Duodenal mucosa (tissue), 2 donors: ENCODE results near the gene CCDC136.

Experiments
- H3K27ac ChIP-seq: one replicate; pipeline ENCODE4 v1.7.0; 2013; ENCODE audit warnings: low read depth, low read length
- H3K27me3 ChIP-seq, 2 donors: one replicate each; pipeline ENCODE4 v1.7.0; 2013; ENCODE audit warnings: low read length in 2 of 2, control low read depth in 1 of 2; ENCODE audit not compliant: insufficient read depth in 2 of 2, control insufficient read depth in 1 of 2
- H3K36me3 ChIP-seq, 2 donors: one replicate each; pipeline ENCODE4 v1.7.0; 2013; ENCODE audit warnings: low read length in 2 of 2, control low read depth in 1 of 2; ENCODE audit not compliant: insufficient read depth in 2 of 2, control insufficient read depth in 1 of 2
- H3K4me1 ChIP-seq, 2 donors: one replicate each; pipeline ENCODE4 v1.7.0; 2013; ENCODE audit warnings: low read length in 2 of 2, control low read depth in 1 of 2; ENCODE audit not compliant: insufficient read depth in 2 of 2, control insufficient read depth in 1 of 2
- H3K4me3 ChIP-seq, 2 donors: one replicate each; pipeline ENCODE4 v1.7.0; 2013; ENCODE audit warnings: low read length in 2 of 2, low read depth in 1 of 2
- H3K9ac ChIP-seq, 2 donors: one replicate each; pipeline ENCODE4 v1.7.0; 2013; ENCODE audit warnings: low read length in 2 of 2, low read depth in 1 of 2
- H3K9me3 ChIP-seq, 2 donors: one replicate each; pipeline ENCODE4 v1.7.0; 2013; ENCODE audit warnings: low read length in 2 of 2, control low read depth in 1 of 2; ENCODE audit not compliant: control insufficient read depth in 1 of 2

CCDC136 gene

DNA sequence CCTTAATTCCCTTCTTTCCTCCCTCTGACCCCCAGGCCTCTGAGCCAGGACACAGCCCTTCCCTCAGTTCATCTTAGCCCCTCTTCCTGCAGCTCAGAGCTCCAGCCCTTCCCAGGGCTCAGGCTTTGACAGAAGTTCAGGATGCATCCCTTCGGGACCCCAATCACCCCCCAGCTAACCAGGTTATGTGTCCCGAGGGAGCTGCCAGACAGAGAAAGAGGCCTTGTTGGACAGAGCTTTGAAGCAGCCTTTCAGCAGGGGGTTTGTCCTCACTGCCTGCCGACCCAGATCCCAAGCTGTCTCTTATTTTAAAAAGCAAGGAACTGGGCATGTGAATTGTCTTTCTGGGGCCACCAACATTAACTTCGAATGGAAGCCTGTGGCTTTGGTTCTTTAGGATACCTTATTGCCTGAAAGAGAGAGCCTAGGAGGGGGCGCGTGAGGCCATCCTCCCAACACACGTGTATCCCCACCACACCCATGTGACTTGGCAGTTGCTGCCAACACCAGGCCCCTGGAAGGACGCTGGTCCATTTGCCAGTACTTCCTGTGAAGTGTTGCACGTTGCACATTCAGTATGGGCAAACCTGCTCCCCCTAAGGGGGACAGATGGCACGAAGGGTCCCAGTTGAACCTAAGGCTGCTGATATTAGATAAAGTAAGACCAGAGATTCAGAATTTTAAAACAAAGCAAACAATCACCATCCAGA is 858 bp downstream of the CCDC136 start:
- Histone ChIP-seq H3K9ac (no peak overlapping the region), H3K27me3 (peaks cover 0 to 5% of the 10 kb centered on the region in 2 donors), H3K9me3 (no peaks in the 10 kb centered on the region), H3K4me3 (no peak overlapping the region), H3K36me3 (no peaks in the 10 kb centered on the region), H3K27ac (no peak overlapping the region), H3K4me1 (peaks cover 7 to 10% of the 10 kb centered on the region in 2 donors)

DNA sequence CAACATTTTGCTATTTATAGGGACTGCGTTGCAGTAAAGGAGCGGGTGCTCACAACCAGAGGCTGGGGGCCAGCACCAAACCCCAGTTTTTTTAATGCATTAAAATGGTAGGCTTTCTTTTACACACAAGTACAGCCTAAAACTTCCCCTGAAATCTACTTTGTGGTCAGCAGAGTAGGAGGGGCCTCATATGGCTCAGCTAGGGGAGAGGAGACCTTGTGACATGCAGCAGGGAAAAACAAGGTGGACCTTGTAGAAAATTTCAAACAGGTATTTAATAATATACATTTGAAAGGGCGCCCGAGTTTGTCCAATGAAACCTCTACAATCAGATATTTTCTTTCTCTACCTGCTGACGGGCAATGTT is 1.4 kb downstream of the CCDC136 start:
- Histone ChIP-seq H3K27ac (no peak overlapping the region), H3K4me3 (no peak overlapping the region), H3K36me3 (no peaks in the 10 kb centered on the region), H3K27me3 (peaks cover 0 to 5% of the 10 kb centered on the region in 2 donors), H3K9ac (no peak overlapping the region), H3K4me1 (peaks cover 7 to 10% of the 10 kb centered on the region in 2 donors), H3K9me3 (no peaks in the 10 kb centered on the region)

DNA sequence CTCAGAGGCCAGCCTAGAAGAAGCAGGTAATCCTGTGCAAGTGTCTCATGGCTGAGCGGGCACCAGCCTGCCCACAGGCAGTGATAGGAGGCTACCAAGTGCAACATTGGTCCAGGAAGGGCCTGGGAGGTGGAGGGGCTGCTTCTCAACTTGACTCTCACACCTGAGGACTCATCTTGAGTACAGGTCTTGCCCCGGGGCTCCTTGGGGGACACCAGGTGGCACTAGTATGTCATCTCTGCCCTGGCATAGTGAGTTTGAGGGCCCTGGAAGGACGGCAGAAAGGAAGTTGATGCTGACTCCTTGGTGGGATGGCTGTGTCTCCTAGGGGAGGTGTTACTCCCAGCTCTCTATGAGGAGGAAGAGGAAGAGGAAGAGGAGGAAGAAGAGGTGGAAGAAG is 2.3 kb downstream of the CCDC136 start:
- Histone ChIP-seq H3K9me3 (no peaks in the 10 kb centered on the region), H3K4me1 (peaks cover 7 to 10% of the 10 kb centered on the region in 2 donors), H3K27me3 (peaks cover 0 to 5% of the 10 kb centered on the region in 2 donors), H3K27ac (no peak overlapping the region), H3K4me3 (no peak overlapping the region), H3K36me3 (no peaks in the 10 kb centered on the region), H3K9ac (no peak overlapping the region)

DNA sequence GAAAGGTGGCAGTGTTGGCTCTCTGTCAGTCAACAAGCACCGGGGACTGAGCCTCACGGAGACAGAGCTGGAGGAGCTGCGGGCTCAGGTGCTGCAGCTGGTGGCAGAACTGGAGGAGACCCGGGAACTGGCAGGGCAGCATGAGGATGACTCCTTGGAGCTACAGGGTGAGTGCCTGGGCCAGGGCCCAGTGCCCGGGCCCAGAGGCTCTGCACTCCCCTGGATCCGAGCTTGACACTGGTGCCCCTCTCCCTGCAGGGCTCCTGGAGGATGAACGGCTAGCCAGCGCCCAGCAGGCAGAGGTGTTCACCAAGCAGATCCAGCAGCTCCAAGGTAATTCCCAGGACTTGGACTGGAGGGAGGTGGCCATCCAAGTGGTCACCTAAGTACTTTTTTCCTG is 2.7 kb downstream of the CCDC136 start:
- H3K27ac ChIP-seq: no peak overlapping the region
- peaks cover 7 to 10% of the 10 kb centered on the region in 2 donors for H3K4me1 ChIP-seq
- H3K36me3 ChIP-seq: no peaks in the 10 kb centered on the region
- H3K27me3 ChIP-seq: peaks cover 0 to 5% of the 10 kb centered on the region in 2 donors
- H3K9me3 ChIP-seq: no peaks in the 10 kb centered on the region
- H3K9ac ChIP-seq: no peak overlapping the region
- no peak overlapping the region for H3K4me3 ChIP-seq

DNA sequence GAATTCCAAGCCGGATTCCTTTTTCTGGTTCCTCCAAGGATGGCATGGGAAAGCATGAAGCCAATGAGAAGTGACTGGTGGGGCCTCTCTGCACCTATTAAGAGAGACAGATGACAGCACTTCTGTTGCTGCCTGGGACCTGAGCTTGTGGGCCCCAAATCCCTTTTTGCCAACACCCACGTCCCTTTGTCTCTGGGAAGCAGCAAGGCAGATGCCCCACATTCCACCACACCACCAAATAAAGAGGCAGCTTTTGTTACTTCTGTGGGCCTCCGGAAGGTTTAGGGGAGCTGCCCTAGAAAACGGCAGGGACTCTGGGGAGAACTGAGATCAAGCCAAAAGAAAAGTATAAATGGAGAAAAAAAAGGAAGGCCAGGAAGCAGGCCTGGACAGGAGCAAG is 3.4 kb downstream of the CCDC136 start:
- Histone ChIP-seq H3K36me3 (no peaks in the 10 kb centered on the region), H3K4me1 (peaks cover 7 to 10% of the 10 kb centered on the region in 2 donors), H3K27ac (no peak overlapping the region), H3K4me3 (no peak overlapping the region), H3K9ac (no peak overlapping the region), H3K27me3 (peaks cover 0 to 5% of the 10 kb centered on the region in 2 donors), H3K9me3 (no peaks in the 10 kb centered on the region)

DNA sequence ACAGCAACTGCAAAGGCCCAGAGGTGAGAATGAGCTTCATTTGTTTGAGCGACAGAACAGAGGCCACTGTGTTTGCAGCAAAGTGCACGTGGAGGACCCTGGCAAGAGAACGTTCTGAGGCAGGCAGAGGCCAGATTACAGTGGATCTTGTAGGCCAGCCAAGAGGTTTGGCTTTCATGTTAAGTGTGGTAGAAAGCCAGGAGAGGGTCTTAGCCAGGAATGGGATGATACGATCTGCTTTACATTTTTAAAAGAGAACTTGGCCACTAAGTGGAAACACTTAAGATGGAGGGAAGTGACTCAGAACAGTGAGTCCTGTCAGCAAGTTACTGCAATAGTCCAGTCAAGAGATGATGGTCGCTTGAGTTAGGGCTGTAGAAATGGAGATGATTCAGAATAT is 4.6 kb downstream of the CCDC136 start:
- Histone ChIP-seq H3K4me1 (peaks cover 6 to 11% of the 10 kb centered on the region in 2 donors), H3K9me3 (no peaks in the 10 kb centered on the region), H3K36me3 (no peaks in the 10 kb centered on the region), H3K4me3 (no peak overlapping the region), H3K27me3 (peaks cover 0 to 5% of the 10 kb centered on the region in 2 donors), H3K9ac (no peak overlapping the region), H3K27ac (no peak overlapping the region)

DNA sequence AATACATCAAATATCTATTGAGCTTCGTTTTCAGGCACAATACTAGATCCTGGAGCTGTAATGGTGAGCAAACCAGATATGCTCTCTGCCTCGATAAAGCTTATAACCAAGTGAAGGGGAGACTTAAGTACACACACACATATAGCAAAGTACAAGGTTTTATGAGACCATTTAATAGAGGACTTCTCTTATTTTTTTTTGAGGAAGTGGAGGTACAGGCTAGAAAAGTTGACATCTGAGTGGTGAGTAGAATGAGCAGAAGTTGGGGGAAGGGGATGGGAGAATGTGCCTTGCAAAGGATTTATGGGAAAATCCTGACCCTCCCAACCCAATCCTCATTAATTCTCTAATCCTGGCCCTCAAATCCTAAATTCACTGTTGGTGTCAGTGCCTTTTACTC is 7.7 kb downstream of the CCDC136 start:
- Histone ChIP-seq H3K4me3 (no peak overlapping the region), H3K36me3 (no peaks in the 10 kb centered on the region), H3K9me3 (no peaks in the 10 kb centered on the region)

DNA sequence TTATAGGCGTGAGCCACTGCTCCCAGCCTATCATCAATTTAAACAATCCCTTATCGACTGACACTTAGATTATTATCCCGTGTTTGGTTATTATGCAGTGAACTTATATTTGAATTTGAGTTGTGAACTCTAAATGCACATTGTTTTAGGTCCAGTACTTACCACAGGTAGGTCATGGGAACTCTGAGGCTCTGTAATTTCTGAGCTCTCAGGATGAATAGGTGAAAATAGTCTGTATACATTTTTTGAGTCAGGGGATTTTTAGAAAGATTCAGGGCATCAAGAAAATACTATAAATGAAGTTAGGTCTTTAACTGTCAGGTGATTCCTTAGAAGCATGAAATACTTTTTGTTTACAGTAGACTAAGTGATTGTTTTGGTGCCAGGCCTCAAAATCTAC is 8.8 kb downstream of the CCDC136 start:
- no peaks in the 10 kb centered on the region for H3K36me3 ChIP-seq
- no peak overlapping the region for H3K9ac ChIP-seq
- H3K4me3 ChIP-seq: no peak overlapping the region
- H3K27me3 ChIP-seq: no peaks in the 10 kb centered on the region
- H3K9me3 ChIP-seq: no peaks in the 10 kb centered on the region
- H3K4me1 ChIP-seq: peaks cover 0 to 4% of the 10 kb centered on the region in 2 donors
- H3K27ac ChIP-seq: no peak overlapping the region

More for the DNA sequence above, 7.7 kb downstream of the CCDC136 start:
- no peaks in the 10 kb centered on the region for H3K27me3 ChIP-seq
- peaks cover 0 to 4% of the 10 kb centered on the region in 2 donors for H3K4me1 ChIP-seq
- H3K27ac ChIP-seq: no peak overlapping the region
- no peak overlapping the region for H3K9ac ChIP-seq

DNA sequence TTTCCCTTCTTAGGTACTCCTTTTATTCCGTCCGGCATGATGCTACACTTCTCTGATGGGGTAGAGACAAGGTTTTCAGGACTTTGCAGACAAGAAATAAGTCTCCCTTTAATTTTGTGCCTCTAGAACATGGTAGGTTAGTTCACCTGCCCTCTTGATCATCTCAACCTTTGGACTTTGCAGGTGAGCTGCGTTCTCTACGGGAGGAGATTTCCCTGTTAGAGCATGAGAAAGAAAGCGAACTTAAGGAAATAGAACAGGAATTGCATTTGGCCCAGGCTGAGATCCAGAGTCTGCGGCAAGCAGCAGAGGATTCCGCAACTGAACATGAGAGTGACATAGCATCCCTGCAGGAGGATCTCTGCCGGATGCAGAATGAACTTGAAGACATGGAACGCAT is 9.2 kb downstream of the CCDC136 start:
- Histone ChIP-seq H3K27ac (no peak overlapping the region), H3K4me1 (peaks cover 0 to 4% of the 10 kb centered on the region in 2 donors), H3K36me3 (no peaks in the 10 kb centered on the region), H3K4me3 (peak overlapping the region; percentile 9 to 19), H3K9me3 (no peaks in the 10 kb centered on the region), H3K27me3 (no peaks in the 10 kb centered on the region), H3K9ac (no peak overlapping the region)

DNA sequence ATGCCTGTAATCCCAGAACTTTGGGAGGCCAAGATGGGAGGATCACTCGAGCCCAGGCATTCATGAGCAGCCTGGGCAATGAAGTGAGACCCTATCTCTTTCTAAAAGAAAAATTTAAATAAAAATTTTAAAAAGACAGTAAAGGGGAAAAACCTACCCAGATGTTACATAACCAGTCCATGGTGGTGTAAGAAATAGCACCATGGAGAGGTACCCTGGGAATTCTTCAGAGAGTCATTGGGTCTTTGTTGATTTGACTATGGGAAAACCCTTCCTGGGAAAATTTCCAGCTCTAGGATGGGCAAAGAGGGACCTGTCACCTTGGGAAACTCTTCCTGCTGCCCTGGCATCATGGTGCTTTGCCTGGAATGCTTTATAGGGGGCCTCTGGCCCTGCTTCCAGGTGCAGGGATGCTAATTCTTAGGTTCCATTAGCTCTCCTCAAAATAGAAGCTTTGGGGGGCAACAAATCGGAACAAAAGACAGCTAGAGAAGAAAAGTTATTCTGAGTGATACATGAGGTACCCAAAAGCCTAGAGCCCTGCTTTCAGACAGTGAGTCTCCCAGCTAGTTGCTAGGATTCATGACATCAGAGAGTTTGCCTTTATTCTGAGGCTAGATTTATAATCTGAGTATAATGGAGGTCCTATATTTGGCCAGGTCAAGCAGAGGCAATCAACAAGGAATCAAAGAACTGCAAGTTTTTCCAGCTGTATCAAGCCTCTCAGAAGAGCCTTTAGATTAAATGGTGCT is 10.1 kb downstream of the CCDC136 start:
- H3K27ac ChIP-seq: no peak overlapping the region
- no peak overlapping the region for H3K9ac ChIP-seq
- H3K4me3 ChIP-seq: no peak overlapping the region
- H3K4me1 ChIP-seq: peaks cover 0 to 4% of the 10 kb centered on the region in 2 donors
- H3K36me3 ChIP-seq: no peaks in the 10 kb centered on the region
- no peaks in the 10 kb centered on the region for H3K9me3 ChIP-seq
- H3K27me3 ChIP-seq: peaks cover 0 to 3% of the 10 kb centered on the region in 2 donors
